Fibroblast of villous mesenchyme (primary cell): ENCODE measurements around the gene CRIP1. TPM values are rescaled to one million over a fixed set of nuclear protein-coding genes. Genes with fewer than 3 reads are reported as not detected.

Source experiments
- DNase-seq: peaks from one replicate; pipeline ENCODE4 v3.0.0-alpha.2; 2010; ENCODE audit warnings: low read depth
- H3K4me3 ChIP-seq: 2 replicates; pipeline ENCODE4 v1.5.1; 2011; ENCODE audit warnings: low read depth, mild to moderate bottlenecking, low read length
- total RNA-seq: library from RNA; depleted of rRNA; stranded (reverse); fragments of >200 nt; gene quantifications from 2 replicates; pipeline ENCODE4 v1.2.3, GENCODE V29; 2012
- TF ChIP-seq, protein P1 (sequence below): IDR thresholded peaks from 2 replicates; pipeline ENCODE4 v1.5.1; 2012; ENCODE audit warnings: low read depth, mild to moderate bottlenecking, low read length; ENCODE audit not compliant: insufficient read depth

Gene CRIP1
- total RNA-seq, 1 donor = 1.3 TPM

DNA sequence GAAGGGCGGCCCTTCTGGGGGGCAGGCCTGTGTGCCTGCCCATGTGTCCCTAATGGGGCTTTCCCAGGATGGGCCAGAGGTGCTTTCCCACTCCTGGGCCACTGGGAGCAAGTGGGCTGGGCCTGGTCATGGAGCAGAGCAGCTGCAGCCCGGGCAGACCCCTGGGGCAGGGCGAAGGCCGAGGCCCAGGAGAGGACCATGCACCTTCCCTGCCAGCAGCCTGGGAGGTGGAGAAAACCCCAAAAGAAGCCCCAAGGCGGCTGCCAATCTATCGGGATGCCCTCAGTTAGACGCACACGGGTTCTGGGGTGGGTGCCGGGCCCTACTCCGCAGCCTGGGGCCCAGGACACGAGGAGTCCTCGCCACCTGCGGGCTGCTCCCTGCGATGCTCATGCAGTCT lies 28.1 kb upstream of the CRIP1 start:
- DNase-seq = no peak
- TF ChIP-seq, protein P1, sequence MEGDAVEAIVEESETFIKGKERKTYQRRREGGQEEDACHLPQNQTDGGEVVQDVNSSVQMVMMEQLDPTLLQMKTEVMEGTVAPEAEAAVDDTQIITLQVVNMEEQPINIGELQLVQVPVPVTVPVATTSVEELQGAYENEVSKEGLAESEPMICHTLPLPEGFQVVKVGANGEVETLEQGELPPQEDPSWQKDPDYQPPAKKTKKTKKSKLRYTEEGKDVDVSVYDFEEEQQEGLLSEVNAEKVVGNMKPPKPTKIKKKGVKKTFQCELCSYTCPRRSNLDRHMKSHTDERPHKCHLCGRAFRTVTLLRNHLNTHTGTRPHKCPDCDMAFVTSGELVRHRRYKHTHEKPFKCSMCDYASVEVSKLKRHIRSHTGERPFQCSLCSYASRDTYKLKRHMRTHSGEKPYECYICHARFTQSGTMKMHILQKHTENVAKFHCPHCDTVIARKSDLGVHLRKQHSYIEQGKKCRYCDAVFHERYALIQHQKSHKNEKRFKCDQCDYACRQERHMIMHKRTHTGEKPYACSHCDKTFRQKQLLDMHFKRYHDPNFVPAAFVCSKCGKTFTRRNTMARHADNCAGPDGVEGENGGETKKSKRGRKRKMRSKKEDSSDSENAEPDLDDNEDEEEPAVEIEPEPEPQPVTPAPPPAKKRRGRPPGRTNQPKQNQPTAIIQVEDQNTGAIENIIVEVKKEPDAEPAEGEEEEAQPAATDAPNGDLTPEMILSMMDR = no peak
- no peak overlapping the region for H3K4me3 ChIP-seq

DNA sequence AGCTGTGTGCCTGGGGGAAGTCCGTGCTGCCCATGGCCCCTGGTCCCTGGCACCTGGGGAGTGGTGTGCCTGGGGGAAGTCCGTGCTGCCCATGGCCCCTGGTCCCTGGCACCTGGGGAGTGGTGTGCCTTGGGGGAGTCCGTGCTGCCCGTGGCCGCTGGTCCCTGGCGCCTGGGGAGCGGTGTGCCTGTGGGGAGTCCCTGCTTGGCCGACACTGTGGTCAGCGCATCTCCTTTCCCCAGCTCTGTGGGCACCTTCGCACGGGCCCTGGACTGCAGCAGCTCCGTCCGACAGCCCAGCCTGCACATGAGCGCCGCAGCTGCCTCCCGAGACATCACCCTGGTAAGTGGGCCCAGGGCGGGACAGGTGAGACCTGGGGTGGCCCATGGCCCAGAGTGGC lies 26.6 kb upstream of the CRIP1 start:
- TF ChIP-seq, protein P1 = no peak
- no peak overlapping the region for H3K4me3 ChIP-seq
- no peak for DNase-seq

GRCh38 chr14:105460616-105461015 lies 26.1 kb upstream of the CRIP1 start:
- DNase-seq = no peak
- H3K4me3 ChIP-seq = no peak overlapping the region
- TF ChIP-seq, protein P1 = no peak

- TF ChIP-seq, protein P1 = no peak
- DNase-seq = no peak
- no peak overlapping the region for H3K4me3 ChIP-seq
These were observed 24.8 kb upstream of the CRIP1 start for GRCh38 chr14:105461903-105462302.

- H3K4me3 ChIP-seq = no peak overlapping the region
- no peak for DNase-seq
- TF ChIP-seq, protein P1 = no peak
These were observed 22.2 kb upstream of the CRIP1 start for GRCh38 chr14:105464501-105464900.

DNA sequence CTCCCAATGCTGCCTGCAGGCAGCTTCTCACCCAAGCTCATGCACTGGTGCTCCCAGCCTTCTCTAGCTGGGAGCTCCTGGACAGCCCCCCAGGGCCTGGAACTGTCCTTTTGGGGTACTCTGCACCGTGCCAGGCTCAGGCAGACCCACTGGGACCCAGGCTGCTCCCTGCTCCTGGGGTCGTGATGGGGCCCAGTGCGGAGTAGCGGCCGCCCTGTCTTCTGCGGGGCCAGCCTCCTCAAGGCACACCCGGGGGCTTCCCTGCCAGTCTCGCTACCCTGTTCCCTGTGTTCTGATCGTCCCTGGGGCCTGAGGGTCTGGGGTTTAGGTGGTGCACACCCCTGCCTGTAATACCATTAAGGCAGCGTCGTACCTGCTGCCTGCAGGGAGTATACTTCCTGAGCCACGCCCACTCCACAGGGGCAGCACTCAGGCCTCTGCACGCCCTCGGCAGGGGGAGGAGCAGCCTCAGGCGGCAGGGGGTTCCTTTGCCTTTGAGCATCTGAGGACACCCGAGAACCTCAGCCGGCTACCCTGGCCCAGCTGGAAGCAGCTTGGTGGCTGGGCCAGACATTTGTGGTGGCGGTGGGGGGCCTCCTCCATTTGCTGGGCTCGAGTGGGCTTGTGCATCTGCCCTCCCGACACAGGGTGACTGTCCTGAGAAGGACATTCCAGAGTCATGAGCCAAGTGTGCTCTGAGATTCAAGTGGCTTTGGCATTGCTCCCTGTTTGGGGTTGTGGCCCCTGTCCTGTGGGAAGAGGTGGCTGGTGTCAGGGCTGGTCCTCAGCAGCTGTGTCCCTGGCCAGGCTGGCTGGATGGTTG lies 21.3 kb upstream of the CRIP1 start:
- TF ChIP-seq, protein P1 = no peak
- DNase-seq = no peak
- H3K4me3 ChIP-seq = no peak overlapping the region
